Loucy (cell line): ENCODE data around the gene RMND5B.

Experiments
- CTCF ChIP-seq: fragments of 200-600 bp; sonication (generic); conservative IDR thresholded peaks from 2 replicates; pipeline ENCODE4 v1.5.1; 2014; ENCODE audit warnings: mild to moderate bottlenecking, antibody characterized with exemption, low read length
- EZH2phosphoT487 ChIP-seq: fragments of 200-600 bp; IDR thresholded peaks from 2 replicates; pipeline ENCODE4 v1.6.1; 2018; ENCODE audit warnings: antibody characterized with exemption, mild to moderate bottlenecking, moderate library complexity, borderline replicate concordance

GRCh38 chr5:178108966-178109365 lies 21.8 kb upstream of the RMND5B start:
- TF ChIP-seq CTCF (no peak), EZH2phosphoT487 (no peak)
